Neural cell (in vitro differentiated cells): ENCODE results near the gene PHYHIPL. TPM values are rescaled to one million over a fixed set of nuclear protein-coding genes. Genes with fewer than 3 reads are reported as not detected.

ENCODE experiments used
- H2AFZ ChIP-seq: fragments of 200-600, 300-800 bp; sonication (generic), shearing (Covaris generic); 2 replicates; pipeline ENCODE4 v1.6.0; 2014; ENCODE audit warnings: low read depth, mild to moderate bottlenecking, antibody characterized with exemption, low read length, moderate library complexity
- H3F3A ChIP-seq: fragments of 200-600 bp; shearing (Covaris generic); 2 replicates; pipeline ENCODE4 v1.6.1; 2016; ENCODE audit warnings: mild to moderate bottlenecking, moderate library complexity, mixed read lengths, antibody characterized with exemption, low read length; ENCODE audit not compliant: insufficient read depth, poor library complexity, severe bottlenecking
- H3K27ac ChIP-seq: fragments of 200-600, 300-800 bp; sonication (generic), shearing (Covaris generic); 2 replicates; pipeline ENCODE4 v1.5.1; 2014; ENCODE audit warnings: mild to moderate bottlenecking, low read length, moderate library complexity
- H3K27me3 ChIP-seq: fragments of 300-800, 200-600 bp; sonication (generic), shearing (Covaris generic); 2 replicates; pipeline ENCODE4 v1.6.0; 2014; ENCODE audit warnings: mild to moderate bottlenecking, low read depth, low read length, moderate library complexity; ENCODE audit not compliant: insufficient read depth
- H3K36me3 ChIP-seq: fragments of 300-800, 200-600 bp; sonication (generic), shearing (Covaris generic); 2 replicates; pipeline ENCODE4 v1.5.1; 2014; ENCODE audit warnings: mild to moderate bottlenecking, antibody characterized with exemption, low read length, moderate library complexity; ENCODE audit not compliant: insufficient read depth
- H3K4me2 ChIP-seq: fragments of 300-800, 200-600 bp; sonication (generic), shearing (Covaris generic); 2 replicates; pipeline ENCODE4 v1.6.0; 2014; ENCODE audit warnings: mild to moderate bottlenecking, low read length
- H3K4me3 ChIP-seq: fragments of 300-800, 200-600 bp; sonication (generic), shearing (Covaris generic); 2 replicates; pipeline ENCODE4 v1.5.1; 2014; ENCODE audit warnings: mild to moderate bottlenecking, low read length, moderate library complexity
- H3K79me2 ChIP-seq: fragments of 200-600 bp; shearing (Covaris generic); replicated peaks from 2 replicates; pipeline ENCODE4 v1.6.0; 2014; ENCODE audit warnings: mild to moderate bottlenecking, low read length, moderate library complexity; ENCODE audit not compliant: insufficient read depth
- H3K9ac ChIP-seq: fragments of 300-800, 200-600 bp; sonication (generic), shearing (Covaris generic); 2 replicates; pipeline ENCODE4 v1.6.1; 2016; ENCODE audit warnings: mild to moderate bottlenecking, low read length, mixed read lengths
- H3K9me2 ChIP-seq: fragments of 200-600 bp; shearing (Covaris generic); 2 replicates; pipeline ENCODE4 v1.6.1; 2016; ENCODE audit warnings: mild to moderate bottlenecking, low read length, mixed read lengths; ENCODE audit not compliant: insufficient read depth
- H3K9me3 ChIP-seq: fragments of 200-600, 300-800 bp; sonication (generic), shearing (Covaris generic); 2 replicates; pipeline ENCODE4 v1.6.1; 2016; ENCODE audit warnings: mild to moderate bottlenecking, mixed run types, low read length, moderate library complexity, mixed read lengths
- H4K20me1 ChIP-seq: fragments of 200-600 bp; shearing (Covaris generic); 2 replicates; pipeline ENCODE4 v1.6.1; 2016; ENCODE audit warnings: mild to moderate bottlenecking, mixed run types; ENCODE audit not compliant: insufficient read depth
- EP300 ChIP-seq: fragments of 450-650 bp; conservative IDR thresholded peaks from 2 replicates; pipeline ENCODE4 v1.6.1; 2014; ENCODE audit warnings: antibody characterized with exemption, mild to moderate bottlenecking, moderate library complexity; ENCODE audit not compliant: poor library complexity, severe bottlenecking
- EZH2 ChIP-seq: fragments of 200-600, 300-800 bp; shearing (Covaris generic), sonication (generic); IDR thresholded peaks from 2 replicates; pipeline ENCODE4 v1.6.1; 2014; ENCODE audit warnings: antibody characterized with exemption, low read length, borderline replicate concordance, mild to moderate bottlenecking; ENCODE audit not compliant: insufficient read depth, poor library complexity, severe bottlenecking
- MXI1 ChIP-seq: fragments of 450-650 bp; conservative IDR thresholded peaks from 2 replicates; pipeline ENCODE4 v1.6.1; 2014; ENCODE audit warnings: antibody characterized with exemption, mild to moderate bottlenecking; ENCODE audit not compliant: poor library complexity, severe bottlenecking
- POLR2AphosphoS5 ChIP-seq: IDR thresholded peaks from 2 replicates; pipeline ENCODE4 v1.6.1; 2012
- RAD21 ChIP-seq: fragments of 450-650 bp; conservative IDR thresholded peaks from 2 replicates; pipeline ENCODE4 v1.6.1; 2014; ENCODE audit warnings: antibody characterized with exemption, mild to moderate bottlenecking, moderate library complexity
- SMC3 ChIP-seq: fragments of 450-650 bp; conservative IDR thresholded peaks from 2 replicates; pipeline ENCODE4 v1.6.1; 2014; ENCODE audit warnings: antibody characterized with exemption, mild to moderate bottlenecking, moderate library complexity; ENCODE audit not compliant: poor library complexity
- TAF1 ChIP-seq: IDR thresholded peaks from 2 replicates; pipeline ENCODE4 v1.6.1; 2012; ENCODE audit warnings: low read depth
- polyA plus RNA-seq: library from polyadenylated mRNA; depleted of rRNA; stranded (reverse); fragments of >200 nt; gene quantifications from 2 replicates; pipeline ENCODE4 v1.2.3, GENCODE V29; 2014
- TF ChIP-seq, protein P1 (sequence below): IDR thresholded peaks from 2 replicates; pipeline ENCODE4 v1.6.1; 2012; ENCODE audit warnings: borderline replicate concordance
- TF ChIP-seq, protein P2 (sequence below): fragments of 450-650 bp; IDR thresholded peaks from 2 replicates; pipeline ENCODE4 v1.5.1; 2014; ENCODE audit warnings: antibody characterized with exemption, mild to moderate bottlenecking, moderate library complexity; ENCODE audit not compliant: poor library complexity, severe bottlenecking

The PHYHIPL gene
- polyA plus RNA-seq, 1 donor from 2014 or later: 33.9 TPM

GRCh38 chr10:59290448-59290847 is 114.0 kb downstream of the PHYHIPL start:
- TF ChIP-seq MXI1 (no peak), SMC3 (no peak), RAD21 (no peak), TAF1 (no peak), POLR2AphosphoS5 (no peak), EP300 (no peak), EZH2 (no peak)
- TF ChIP-seq, protein P1, sequence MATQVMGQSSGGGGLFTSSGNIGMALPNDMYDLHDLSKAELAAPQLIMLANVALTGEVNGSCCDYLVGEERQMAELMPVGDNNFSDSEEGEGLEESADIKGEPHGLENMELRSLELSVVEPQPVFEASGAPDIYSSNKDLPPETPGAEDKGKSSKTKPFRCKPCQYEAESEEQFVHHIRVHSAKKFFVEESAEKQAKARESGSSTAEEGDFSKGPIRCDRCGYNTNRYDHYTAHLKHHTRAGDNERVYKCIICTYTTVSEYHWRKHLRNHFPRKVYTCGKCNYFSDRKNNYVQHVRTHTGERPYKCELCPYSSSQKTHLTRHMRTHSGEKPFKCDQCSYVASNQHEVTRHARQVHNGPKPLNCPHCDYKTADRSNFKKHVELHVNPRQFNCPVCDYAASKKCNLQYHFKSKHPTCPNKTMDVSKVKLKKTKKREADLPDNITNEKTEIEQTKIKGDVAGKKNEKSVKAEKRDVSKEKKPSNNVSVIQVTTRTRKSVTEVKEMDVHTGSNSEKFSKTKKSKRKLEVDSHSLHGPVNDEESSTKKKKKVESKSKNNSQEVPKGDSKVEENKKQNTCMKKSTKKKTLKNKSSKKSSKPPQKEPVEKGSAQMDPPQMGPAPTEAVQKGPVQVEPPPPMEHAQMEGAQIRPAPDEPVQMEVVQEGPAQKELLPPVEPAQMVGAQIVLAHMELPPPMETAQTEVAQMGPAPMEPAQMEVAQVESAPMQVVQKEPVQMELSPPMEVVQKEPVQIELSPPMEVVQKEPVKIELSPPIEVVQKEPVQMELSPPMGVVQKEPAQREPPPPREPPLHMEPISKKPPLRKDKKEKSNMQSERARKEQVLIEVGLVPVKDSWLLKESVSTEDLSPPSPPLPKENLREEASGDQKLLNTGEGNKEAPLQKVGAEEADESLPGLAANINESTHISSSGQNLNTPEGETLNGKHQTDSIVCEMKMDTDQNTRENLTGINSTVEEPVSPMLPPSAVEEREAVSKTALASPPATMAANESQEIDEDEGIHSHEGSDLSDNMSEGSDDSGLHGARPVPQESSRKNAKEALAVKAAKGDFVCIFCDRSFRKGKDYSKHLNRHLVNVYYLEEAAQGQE: no peak
- TF ChIP-seq, protein P2, sequence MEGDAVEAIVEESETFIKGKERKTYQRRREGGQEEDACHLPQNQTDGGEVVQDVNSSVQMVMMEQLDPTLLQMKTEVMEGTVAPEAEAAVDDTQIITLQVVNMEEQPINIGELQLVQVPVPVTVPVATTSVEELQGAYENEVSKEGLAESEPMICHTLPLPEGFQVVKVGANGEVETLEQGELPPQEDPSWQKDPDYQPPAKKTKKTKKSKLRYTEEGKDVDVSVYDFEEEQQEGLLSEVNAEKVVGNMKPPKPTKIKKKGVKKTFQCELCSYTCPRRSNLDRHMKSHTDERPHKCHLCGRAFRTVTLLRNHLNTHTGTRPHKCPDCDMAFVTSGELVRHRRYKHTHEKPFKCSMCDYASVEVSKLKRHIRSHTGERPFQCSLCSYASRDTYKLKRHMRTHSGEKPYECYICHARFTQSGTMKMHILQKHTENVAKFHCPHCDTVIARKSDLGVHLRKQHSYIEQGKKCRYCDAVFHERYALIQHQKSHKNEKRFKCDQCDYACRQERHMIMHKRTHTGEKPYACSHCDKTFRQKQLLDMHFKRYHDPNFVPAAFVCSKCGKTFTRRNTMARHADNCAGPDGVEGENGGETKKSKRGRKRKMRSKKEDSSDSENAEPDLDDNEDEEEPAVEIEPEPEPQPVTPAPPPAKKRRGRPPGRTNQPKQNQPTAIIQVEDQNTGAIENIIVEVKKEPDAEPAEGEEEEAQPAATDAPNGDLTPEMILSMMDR: no peak
- H3K4me2 ChIP-seq: no peak overlapping the region
- no peak overlapping the region for H3K27ac ChIP-seq
- no peaks in the 10 kb centered on the region for H3F3A ChIP-seq
- H3K27me3 ChIP-seq: no peaks in the 10 kb centered on the region
- no peak overlapping the region for H3K9ac ChIP-seq
- H3K9me2 ChIP-seq: no peaks in the 10 kb centered on the region
- H3K79me2 ChIP-seq: peaks cover 6% of the 10 kb centered on the region
- H3K9me3 ChIP-seq: no peaks in the 10 kb centered on the region
- peaks cover 6% of the 10 kb centered on the region for H3K36me3 ChIP-seq
- H4K20me1 ChIP-seq: no peaks in the 10 kb centered on the region
- no peak overlapping the region for H2AFZ ChIP-seq
- no peak overlapping the region for H3K4me3 ChIP-seq

Other genes with a start within 250 kb of the PHYHIPL start
- gene FAM13C, start 185.9 kb downstream of the PHYHIPL start, polyA plus RNA-seq: 89.3 and 92.7 TPM in 2 replicates